ENCODE data around the gene CAV1.
"Not testable (repeated sequence)": the region's sequence is repeated elsewhere in the genome, so short reads cannot be mapped to it uniquely, and the experiment has no call there.

CAV1 gene

DNA sequence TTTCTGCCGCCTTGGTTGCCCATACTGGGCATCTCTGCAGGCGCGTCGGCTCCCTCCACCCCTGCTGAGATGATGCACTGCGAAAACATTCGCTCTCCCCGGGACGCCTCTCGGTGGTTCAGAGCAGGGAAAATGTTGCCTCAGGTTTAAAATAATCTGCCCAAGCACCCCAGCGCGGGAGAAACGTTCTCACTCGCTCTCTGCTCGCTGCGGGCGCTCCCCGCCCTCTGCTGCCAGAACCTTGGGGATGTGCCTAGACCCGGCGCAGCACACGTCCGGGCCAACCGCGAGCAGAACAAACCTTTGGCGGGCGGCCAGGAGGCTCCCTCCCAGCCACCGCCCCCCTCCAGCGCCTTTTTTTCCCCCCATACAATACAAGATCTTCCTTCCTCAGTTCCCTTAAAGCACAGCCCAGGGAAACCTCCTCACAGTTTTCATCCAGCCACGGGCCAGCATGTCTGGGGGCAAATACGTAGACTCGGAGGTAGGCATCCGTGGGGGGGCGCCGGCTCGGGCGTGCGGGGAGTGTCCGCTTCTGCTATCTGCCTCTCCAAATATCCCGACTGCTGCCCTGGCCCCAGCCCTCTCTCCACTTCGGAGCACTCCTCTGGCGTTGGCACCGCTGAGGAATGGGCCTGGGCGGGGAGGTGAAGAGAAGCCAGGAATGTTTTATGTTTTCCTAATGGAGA lies at the start of gene CAV1:
CAV1 (plus strand) TSS at position 428 of the 689 bp plus-strand sequence; CDS start at position 455, 27 bp downstream.
- no peak for DNase-seq (ENCODE audit: low spot score)

GRCh38 chr7:116477625-116478024 lies 47.2 kb upstream of the CAV1 start:
- DNase-seq (ENCODE audit: low spot score), result no peak

DNA sequence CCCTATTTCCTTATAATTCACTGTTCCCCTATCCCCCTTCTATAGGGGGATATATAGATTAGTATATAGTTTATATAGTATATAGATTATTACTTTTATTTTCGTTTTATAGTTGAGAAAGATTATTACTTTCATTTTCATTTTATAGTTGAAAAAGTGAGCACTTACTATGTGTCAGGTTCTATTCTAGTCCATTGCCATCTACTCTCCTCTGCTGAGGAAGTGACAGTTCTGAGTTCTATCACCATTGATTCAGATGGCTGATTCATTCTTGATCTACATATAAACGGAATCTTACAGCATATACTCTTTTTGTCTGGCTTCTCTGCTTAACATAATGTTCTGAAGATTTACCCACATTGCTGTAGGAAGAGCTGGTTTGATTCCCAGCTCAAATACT lies 46.0 kb upstream of the CAV1 start:
- no peak for DNase-seq (ENCODE audit: low spot score)

GRCh38 chr7:116483271-116483942 lies 41.4 kb upstream of the CAV1 start:
- DNase-seq (ENCODE audit: low spot score), result no peak

DNA sequence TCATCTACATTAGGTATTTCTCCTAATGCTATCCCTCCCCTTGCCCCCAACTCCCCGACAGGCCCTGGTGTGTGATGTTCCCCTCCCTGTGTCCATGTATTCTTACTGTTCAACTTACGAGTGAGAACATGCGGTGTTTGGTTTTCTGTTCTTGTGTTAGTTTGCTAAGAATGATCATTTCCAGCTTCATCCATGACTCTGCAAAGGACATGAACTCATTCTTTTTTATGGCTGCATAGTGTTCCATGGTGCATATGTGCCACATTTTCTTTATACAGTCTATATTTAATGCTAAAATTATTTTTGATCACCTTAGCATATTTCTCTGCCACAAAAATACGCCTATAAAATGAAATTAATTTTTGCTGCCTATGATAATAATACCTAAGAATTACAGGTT lies 40.4 kb upstream of the CAV1 start:
- DNase-seq (ENCODE audit: low spot score), result not testable (repeated sequence)

- DNase-seq (ENCODE audit: low spot score), result no peak
Measured at GRCh38 chr7:116487907-116488521, 36.8 kb upstream of the CAV1 start.

DNA sequence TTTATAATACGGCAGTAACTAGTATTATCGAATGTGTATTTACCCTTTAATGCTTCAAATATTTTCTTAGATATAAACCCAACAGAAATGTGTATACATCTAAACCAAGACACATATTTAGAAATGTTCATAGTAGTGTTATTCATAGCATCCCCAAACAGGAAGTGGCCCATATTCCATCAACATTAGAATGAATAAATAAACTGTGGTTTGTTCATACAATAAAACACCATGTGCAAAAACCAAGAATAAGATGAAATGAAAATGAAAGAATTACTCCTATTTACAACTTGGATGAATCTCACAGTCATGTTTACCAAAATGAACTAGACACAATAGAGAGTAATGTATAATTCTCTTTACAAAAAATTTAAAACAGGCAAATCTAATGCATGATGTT lies 34.5 kb upstream of the CAV1 start:
- DNase-seq (ENCODE audit: low spot score), result no peak

- no peak for DNase-seq (ENCODE audit: low spot score)
Measured at GRCh38 chr7:116491887-116492653, 32.8 kb upstream of the CAV1 start.

DNA sequence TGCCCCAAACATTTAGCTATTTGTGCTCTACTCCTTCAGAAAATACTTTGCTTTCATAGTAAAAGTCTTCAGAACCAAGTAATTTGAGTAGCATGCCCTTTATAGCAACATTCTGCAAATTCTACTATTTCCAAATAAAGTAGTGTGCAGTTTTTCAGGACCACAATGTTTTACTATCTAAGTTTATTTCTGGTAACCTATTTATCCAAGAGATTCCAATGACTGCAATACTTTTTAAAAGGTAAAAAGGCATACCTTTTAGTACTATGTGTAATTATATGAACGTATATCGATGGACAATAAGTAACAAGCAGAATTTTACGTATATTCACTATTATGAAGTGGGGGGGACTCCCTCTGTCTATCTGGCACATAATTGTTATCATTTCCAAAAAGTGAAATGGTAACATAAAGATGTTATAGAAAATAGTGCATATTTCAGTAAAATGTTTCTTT lies 32.2 kb upstream of the CAV1 start:
- DNase-seq (ENCODE audit: low spot score), result no peak

DNA sequence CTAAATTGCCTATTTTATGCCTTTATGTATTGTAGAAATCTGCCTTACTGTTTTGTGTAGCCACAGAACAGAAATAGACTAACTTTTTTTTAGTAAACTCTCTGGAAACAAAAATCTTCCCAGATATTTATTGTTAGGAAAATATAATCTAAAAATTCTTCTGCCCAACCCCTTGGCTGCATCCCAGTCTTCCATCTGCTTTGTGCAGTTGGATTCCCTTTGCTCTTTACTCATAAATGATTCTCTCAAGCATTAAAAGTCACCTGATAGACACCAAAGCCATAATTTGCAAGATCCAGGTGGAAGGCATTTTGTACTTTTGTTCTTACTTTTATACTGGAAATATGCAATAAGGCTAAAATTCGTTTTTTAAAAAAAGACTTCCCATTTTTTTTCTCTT lies 31.4 kb upstream of the CAV1 start:
- DNase-seq (ENCODE audit: low spot score), result no peak

DNA sequence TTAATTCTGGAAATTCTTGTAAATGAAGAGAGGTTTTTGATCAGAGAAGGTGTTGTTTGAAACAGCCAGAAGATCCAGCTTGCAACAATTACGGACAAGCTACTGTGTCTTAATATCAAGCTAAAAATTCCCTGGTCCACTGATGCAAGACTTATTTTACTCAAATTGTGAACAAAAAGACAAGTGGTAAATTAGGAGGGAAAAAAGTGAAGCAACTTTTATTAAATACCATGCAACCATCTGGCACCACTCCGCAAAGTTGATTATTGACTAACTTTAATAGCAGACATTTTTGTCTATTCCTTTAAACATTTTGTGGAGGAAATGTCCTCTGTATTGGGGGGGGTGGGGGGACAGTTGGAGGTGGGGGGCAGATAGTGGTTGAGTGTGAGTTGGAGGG lies 30.4 kb upstream of the CAV1 start:
- DNase-seq (ENCODE audit: low spot score), result no peak

GRCh38 chr7:116495736-116496135 lies 29.1 kb upstream of the CAV1 start:
- DNase-seq (ENCODE audit: low spot score), result no peak

DNA sequence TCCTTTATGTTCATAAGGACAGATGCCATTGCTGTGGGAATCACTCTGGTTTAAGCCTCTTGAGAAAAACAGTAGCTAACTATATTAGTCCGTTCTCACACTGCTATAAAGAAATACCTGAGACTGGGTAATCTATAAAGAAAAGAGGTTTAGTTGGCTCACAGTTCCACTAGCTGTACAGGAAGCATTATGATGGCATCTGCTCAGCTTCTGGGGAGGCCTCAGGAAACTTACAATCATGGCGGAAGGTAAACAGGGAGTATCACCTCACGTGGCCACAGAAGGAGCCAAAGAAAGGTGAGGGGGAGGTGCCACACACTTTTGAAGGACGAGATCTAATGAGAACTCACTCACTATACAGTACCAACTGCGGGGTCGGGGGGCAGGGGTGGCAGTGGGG lies 28.2 kb upstream of the CAV1 start:
- no peak for DNase-seq (ENCODE audit: low spot score)

- no peak for DNase-seq (ENCODE audit: low spot score)
Measured at GRCh38 chr7:116497708-116498107, 27.1 kb upstream of the CAV1 start.

GRCh38 chr7:116499168-116500077 lies 25.4 kb upstream of the CAV1 start, which contains the start of gene CAV2:
CAV2 (plus strand) TSS chr7:116499738; CDS start chr7:116499782, 44 bp downstream.
- no peak for DNase-seq (ENCODE audit: low spot score)

GRCh38 chr7:116500078-116500853 lies 24.6 kb upstream of the CAV1 start:
- no peak for DNase-seq (ENCODE audit: low spot score)

GRCh38 chr7:116501425-116502167 lies 23.2 kb upstream of the CAV1 start:
- DNase-seq (ENCODE audit: low spot score), result no peak

GRCh38 chr7:116502201-116503096 lies 22.4 kb upstream of the CAV1 start:
- DNase-seq (ENCODE audit: low spot score), result no peak

DNA sequence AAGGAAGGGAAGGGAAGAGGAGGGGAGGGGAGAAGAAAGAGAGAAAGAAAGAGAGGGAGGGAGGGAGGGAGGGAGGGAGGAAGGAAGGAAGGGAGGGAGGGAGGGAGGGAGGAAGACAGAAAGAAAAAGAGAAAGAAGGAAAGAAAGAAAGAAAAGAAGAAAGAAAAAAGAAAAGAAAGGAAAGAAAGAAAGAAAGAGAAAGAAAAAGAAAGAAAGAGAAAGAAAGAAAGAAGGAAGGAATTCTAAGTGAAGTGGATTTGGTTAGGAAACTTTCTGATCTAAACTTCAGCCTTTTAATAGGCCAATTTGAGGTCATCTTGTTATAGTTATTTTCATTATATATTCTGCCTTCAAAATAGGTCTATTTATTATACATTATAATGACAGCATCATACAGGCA lies 21.0 kb upstream of the CAV1 start:
- no peak for DNase-seq (ENCODE audit: low spot score)

Measured in cerebellar cortex (tissue), 1 donor.